DND-41 (cell line): ENCODE data around the gene RAB7B.

Experiments used
- EZH2 ChIP-seq: IDR thresholded peaks from 3 replicates; pipeline ENCODE4 v1.6.1; 2012; ENCODE audit warnings: borderline replicate concordance, low read depth, mild to moderate bottlenecking, moderate library complexity, low read length, inconsistent platforms; ENCODE audit not compliant: severe bottlenecking
- TF ChIP-seq, protein P1 (sequence below): IDR thresholded peaks from 2 replicates; pipeline ENCODE4 v1.5.1; 2012; ENCODE audit warnings: borderline replicate concordance, low read length, moderate library complexity, mild to moderate bottlenecking; ENCODE audit not compliant: poor library complexity, severe bottlenecking; ENCODE audit errors: extremely low read depth

DNA sequence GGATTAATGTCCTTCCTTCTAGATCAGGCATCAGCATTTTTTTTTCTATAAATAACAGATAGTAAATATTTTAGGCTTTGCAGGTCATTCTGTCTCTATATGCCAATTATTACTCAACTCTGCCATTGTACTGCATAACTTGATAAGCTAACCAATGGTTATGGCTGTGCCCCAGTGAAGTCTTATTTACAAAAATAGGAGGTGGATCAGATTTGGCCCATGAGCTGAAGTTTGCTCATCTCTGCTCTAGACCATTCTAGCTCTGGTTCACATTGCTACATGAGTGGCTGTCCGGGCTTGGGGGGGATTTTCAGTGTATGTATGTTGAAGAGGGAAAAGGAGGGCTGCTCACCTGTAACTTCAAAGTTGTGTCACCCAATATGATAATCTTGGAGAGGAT lies 10.1 kb downstream of the RAB7B start:
- TF ChIP-seq, protein P1, sequence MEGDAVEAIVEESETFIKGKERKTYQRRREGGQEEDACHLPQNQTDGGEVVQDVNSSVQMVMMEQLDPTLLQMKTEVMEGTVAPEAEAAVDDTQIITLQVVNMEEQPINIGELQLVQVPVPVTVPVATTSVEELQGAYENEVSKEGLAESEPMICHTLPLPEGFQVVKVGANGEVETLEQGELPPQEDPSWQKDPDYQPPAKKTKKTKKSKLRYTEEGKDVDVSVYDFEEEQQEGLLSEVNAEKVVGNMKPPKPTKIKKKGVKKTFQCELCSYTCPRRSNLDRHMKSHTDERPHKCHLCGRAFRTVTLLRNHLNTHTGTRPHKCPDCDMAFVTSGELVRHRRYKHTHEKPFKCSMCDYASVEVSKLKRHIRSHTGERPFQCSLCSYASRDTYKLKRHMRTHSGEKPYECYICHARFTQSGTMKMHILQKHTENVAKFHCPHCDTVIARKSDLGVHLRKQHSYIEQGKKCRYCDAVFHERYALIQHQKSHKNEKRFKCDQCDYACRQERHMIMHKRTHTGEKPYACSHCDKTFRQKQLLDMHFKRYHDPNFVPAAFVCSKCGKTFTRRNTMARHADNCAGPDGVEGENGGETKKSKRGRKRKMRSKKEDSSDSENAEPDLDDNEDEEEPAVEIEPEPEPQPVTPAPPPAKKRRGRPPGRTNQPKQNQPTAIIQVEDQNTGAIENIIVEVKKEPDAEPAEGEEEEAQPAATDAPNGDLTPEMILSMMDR: no peak
- TF ChIP-seq EZH2: no peak
